Measurements from ENCODE around the gene HTR1E. TPM values are rescaled to one million over a fixed set of nuclear protein-coding genes. Genes with fewer than 3 reads are reported as not detected.
A peak's percentile ranks its signal among the peaks of the same experiment; 100 is the strongest.

HTR1E gene
- total RNA-seq, 4 donors from 2014 or later, result not detected

GRCh38 chr6:86934365-86934764, 3.0 kb upstream of the HTR1E start:
- no peak overlapping the region for H3K27ac ChIP-seq
- H3K36me3 ChIP-seq, result no peaks in the 10 kb centered on the region
- no peaks in the 10 kb centered on the region for H3K9me3 ChIP-seq
- no peaks in the 10 kb centered on the region for H3K4me1 ChIP-seq
- no peak for TF ChIP-seq POLR2A (IDR thresholded peaks at IDR 0.05)
- TF ChIP-seq CTCF (IDR thresholded peaks at IDR 0.05), result no peak
- no peak for DNase-seq
- no peaks in the 10 kb centered on the region for H3K27me3 ChIP-seq
- H3K4me3 ChIP-seq, result no peak overlapping the region

GRCh38 chr6:86936834-86937218, 502 bp upstream of the HTR1E start:
- no peaks in the 10 kb centered on the region for H3K4me1 ChIP-seq
- no peak overlapping the region for H3K27ac ChIP-seq
- peak overlapping the region in 1 of 4 donors; percentile 3 for H3K4me3 ChIP-seq
- no peaks in the 10 kb centered on the region for H3K36me3 ChIP-seq
- no peak for DNase-seq
- TF ChIP-seq CTCF (IDR thresholded peaks at IDR 0.05), result no peak
- TF ChIP-seq POLR2A (IDR thresholded peaks at IDR 0.05), result no peak
- H3K9me3 ChIP-seq, result no peaks in the 10 kb centered on the region
- no peaks in the 10 kb centered on the region for H3K27me3 ChIP-seq

GRCh38 chr6:86938814-86939213, 1.5 kb downstream of the HTR1E start:
- TF ChIP-seq POLR2A (IDR thresholded peaks at IDR 0.05) (no peak), CTCF (IDR thresholded peaks at IDR 0.05) (no peak)
- H3K4me1 ChIP-seq, result no peaks in the 10 kb centered on the region
- no peaks in the 10 kb centered on the region for H3K36me3 ChIP-seq
- no peak overlapping the region for H3K27ac ChIP-seq
- DNase-seq, result no peak
- no peaks in the 10 kb centered on the region for H3K9me3 ChIP-seq
- no peaks in the 10 kb centered on the region for H3K27me3 ChIP-seq
- H3K4me3 ChIP-seq, result no peak overlapping the region

GRCh38 chr6:86941461-86941860, 4.1 kb downstream of the HTR1E start:
- Histone ChIP-seq H3K27me3 (no peaks in the 10 kb centered on the region), H3K27ac (no peak overlapping the region), H3K4me1 (no peaks in the 10 kb centered on the region), H3K36me3 (no peaks in the 10 kb centered on the region), H3K9me3 (no peaks in the 10 kb centered on the region), H3K4me3 (no peak overlapping the region)
- TF ChIP-seq POLR2A (IDR thresholded peaks at IDR 0.05) (no peak), CTCF (IDR thresholded peaks at IDR 0.05) (no peak)
- no peak for DNase-seq

- Histone ChIP-seq H3K4me1 (no peaks in the 10 kb centered on the region), H3K4me3 (no peak overlapping the region), H3K36me3 (no peaks in the 10 kb centered on the region), H3K9me3 (no peaks in the 10 kb centered on the region), H3K27me3 (no peaks in the 10 kb centered on the region), H3K27ac (no peak overlapping the region)
- no peak for DNase-seq
- TF ChIP-seq POLR2A (IDR thresholded peaks at IDR 0.05), result no peak
- no peak for TF ChIP-seq CTCF (IDR thresholded peaks at IDR 0.05)
Observed at GRCh38 chr6:86942769-86943516, 5.6 kb downstream of the HTR1E start.

All from Peyer's patch (tissue), 4 donors.